ENCODE data around the gene WDR5B. TPM values are rescaled to one million over a fixed set of nuclear protein-coding genes. Genes with fewer than 3 reads are reported as not detected.

The WDR5B gene
- total and polyA plus RNA-seq, 10 of the 15 experiments (the other 5 are each of a cell fraction or from before 2014, with no cell fraction given), result 1.7 to 7.9 (median 3.3) TPM

GRCh38 chr3:122414391-122414790 lies 1.5 kb downstream of the WDR5B start (continued):
- TF ChIP-seq REST (IDR thresholded peaks at IDR 0.05; ENCODE audit: low read depth, low read length), result no peak

- Histone ChIP-seq H3K4me2 (ENCODE audit: control insufficient read depth, insufficient read depth) (no peak overlapping the region), H3K36me3 (ENCODE audit: control insufficient read depth in 2 of 2, insufficient read depth in 2 of 2, low read length in 1 of 2) (peaks cover 4 to 11% of the 10 kb centered on the region in 2 experiments; a peak in 3 of 4 replicates), H3K27me3 (replicated peaks in 1 of 2; ENCODE audit: control insufficient read depth in 2 of 2, insufficient read depth in 2 of 2, low read length in 1 of 2) (no peaks in the 10 kb centered on the region), H3K79me2 (ENCODE audit: control insufficient read depth, insufficient read depth, low read length) (peaks cover 16% of the 10 kb centered on the region), H3K9ac (ENCODE audit: control insufficient read depth, insufficient read depth, low read length) (no peak overlapping the region), H4K20me1 (ENCODE audit: control insufficient read depth, insufficient read depth) (no peaks in the 10 kb centered on the region), H3K4me1 (ENCODE audit: control insufficient read depth, insufficient read depth, low read length) (peaks cover 8% of the 10 kb centered on the region; the same call in 1 of the 2 replicates), H2AFZ (ENCODE audit: control insufficient read depth, low read depth, low read length) (no peak overlapping the region), H3K4me3 (no peak overlapping the region), H3K9me3 (replicated peaks; ENCODE audit: control insufficient read depth, insufficient read depth, low read length) (no peaks in the 10 kb centered on the region), H3K27ac (ENCODE audit: control insufficient read depth, insufficient read depth) (no peak overlapping the region)
- ChIA-PET RAD21 (ENCODE audit: unreplicated experiment) (interaction anchor here (1.3 kb wide), 1 partner anchor 26 kb away, joined by 6 read pairs; the partner anchor contains the start of gene FAM162A), POLR2A (interaction anchor here (0.9 kb wide), 1 partner anchor 25 kb away, joined by 3 read pairs; no protein-coding TSS in a partner anchor), CTCF (interaction anchor here (0.6 to 1.9 kb wide), 5 partner anchors 17 to 312 kb away, joined by 3 to 7 read pairs (median 4); no protein-coding TSS in a partner anchor), SMC1A (ENCODE audit: uncharacterized antibody, unreplicated experiment) (interaction anchor here (0.6 to 7.4 kb wide), 3 partner anchors 19 to 171 kb away, joined by 3 to 70 read pairs (median 4); no protein-coding TSS in a partner anchor)
- intact Hi-C loops (cut with micrococcal nuclease; ENCODE audit: unreplicated experiment), result no loop called here
- no peak for TF ChIP-seq FOXM1 (IDR thresholded peaks at IDR 0.05; ENCODE audit: low read depth, low read length)
- FAIRE-seq (no peak), DNase-seq (ENCODE audit: low read depth, low spot score) (no peak), ATAC-seq (no peak)
- WGBS (ENCODE audit: insufficient coverage, insufficient replicate concordance, low lambda C conversion rate, missing lambda C conversion rate), result 85% methylated on average over 6 of the region's 6 CpGs
- BruUV-seq (replicated peaks), result no TSS peak
- in situ Hi-C loops (cut with MboI), result no loop called here
Observed at GRCh38 chr3:122410639-122411038, 5.2 kb downstream of the WDR5B start.

Measured in GM12878 (cell line).